K562 (cell line): Measurements from ENCODE around the gene CD44. TPM values are rescaled to one million over a fixed set of nuclear protein-coding genes. Genes with fewer than 3 reads are reported as not detected.

Experiments
- ATF7 ChIP-seq: fragments of 450-650 bp; IDR thresholded peaks from 2 replicates; pipeline ENCODE4 v1.7.1; 2014; ENCODE audit warnings: mild to moderate bottlenecking, moderate library complexity
- BCL6 ChIP-seq: fragments of 250-450 bp; sonication (Bioruptor Pico); IDR thresholded peaks from 2 replicates; pipeline ENCODE4 v1.4.0; 2020
- KLF10 ChIP-seq: fragments of 250-450 bp; sonication (Bioruptor Pico); IDR thresholded peaks from 2 replicates; pipeline ENCODE4 v1.6.1; 2021; ENCODE audit warnings: matching md5 sums
- NCOA2 ChIP-seq, 2 experiments: fragments of 450-650 bp; IDR thresholded peaks; 2 replicates each; pipeline ENCODE4 v1.6.1; 2018; ENCODE audit warnings: mild to moderate bottlenecking in 2 of 2, moderate library complexity in 1 of 2; ENCODE audit not compliant: partially characterized antibody in 2 of 2
- PHB ChIP-seq: fragments of 250-450 bp; sonication (Bioruptor Pico); IDR thresholded peaks from 2 replicates; pipeline ENCODE4 v1.5.0; 2021
- TAF15 ChIP-seq: fragments of 200-400 bp; formaldehyde crosslinking; IDR thresholded peaks from 2 replicates; pipeline ENCODE4 v1.6.1; 2017; ENCODE audit warnings: mild to moderate bottlenecking, low read depth, low read length, moderate library complexity
- ZBTB11 ChIP-seq, 3 experiments: fragments of 200-800 bp in 1 of 3; fragments of 250-450 bp in 1 of 3; fragments of 450-650 bp in 1 of 3; sonication (Bioruptor Pico) in 1 of 3; sonication (Bioruptor generic) in 1 of 3; formaldehyde crosslinking in 1 of 3; IDR thresholded peaks; 2 replicates each; pipeline versions ENCODE4 v1.6.1 to v1.8.0; 2016 to 2022; ENCODE audit warnings: mild to moderate bottlenecking in 2 of 3, missing genetic modification characterization in 2 of 3, missing compliant biosample characterization in 1 of 3, moderate library complexity in 1 of 3
- ZNF12 ChIP-seq: sonication (generic); formaldehyde crosslinking; IDR thresholded peaks from 2 replicates; pipeline ENCODE4 v1.4.0; 2020; ENCODE audit warnings: mild to moderate bottlenecking, missing genetic modification reagents
- ZNF140 ChIP-seq: fragments of 250-450 bp; sonication (Bioruptor Pico); IDR thresholded peaks from 2 replicates; pipeline ENCODE4 v1.8.0; 2021; ENCODE audit warnings: moderate library complexity, mild to moderate bottlenecking, inconsistent platforms
- polyA plus RNA-seq, 8 experiments: library from polyadenylated mRNA; depleted of rRNA in 4 of 8; stranded (reverse) in 5 of 8; unstranded in 3 of 8; fragments of >200 nt; fragmentation: Nextera tagmentation in 2 of 8; fragmentation: Illumina TruSeq in 1 of 8; extraction: Ambion mirVana in 2 of 8; extraction: Trizol in 1 of 8; gene quantifications; 2 replicates each; pipeline versions ENCODE4 v1.2.1 to v1.2.3, GENCODE V29; 2011 to 2014; ENCODE audit warnings: inconsistent platforms in 1 of 8, missing spikeins in 1 of 8
- total RNA-seq, 7 experiments: library from RNA; depleted of rRNA in 6 of 7; stranded (reverse); fragments of >200 nt in 6 of 7; fragmentation: Illumina TruSeq in 2 of 7; extraction: Trizol in 2 of 7; gene quantifications; 2 replicates each; pipeline versions ENCODE4 v1.2.1 to v1.2.3, GENCODE V29; 2011 to 2021; ENCODE audit warnings: low replicate concordance in 1 of 7

CD44 gene
- total and polyA plus RNA-seq, 9 of the 15 experiments (the other 6 are each of a cell fraction or from before 2014, with no cell fraction given) = 1.2 to 13.9 (median 3.0) TPM

- TF ChIP-seq ZBTB11 (CRISPR knock-in tag; IDR thresholded peaks at IDR 0.05) (no peak), ZNF140 (CRISPR knock-in tag) (no peak), ZNF12 (CRISPR knock-in tag) (no peak), ATF7 (no peak), KLF10 (CRISPR knock-in tag) (no peak), BCL6 (CRISPR knock-in tag) (no peak), TAF15 (no peak), PHB (CRISPR knock-in tag) (no peak), NCOA2 (IDR thresholded peaks at IDR 0.05; ENCODE audit: partially characterized antibody in 2 of 2) (no peak)
Observed at GRCh38 chr11:35259529-35259928, 120.6 kb downstream of the CD44 start (continued).
